H1 (cell line): ENCODE results near the gene FAM161A. TPM values are rescaled to one million over a fixed set of nuclear protein-coding genes. Genes with fewer than 3 reads are reported as not detected.

ENCODE experiments used
- CEBPB ChIP-seq: IDR thresholded peaks from 2 replicates; pipeline ENCODE4 v1.6.1; 2012; ENCODE audit warnings: low read depth, low read length
- CTBP2 ChIP-seq: IDR thresholded peaks from 2 replicates; pipeline ENCODE4 v1.7.0; 2011; ENCODE audit warnings: borderline replicate concordance, mild to moderate bottlenecking, moderate library complexity, mixed read lengths, low read length; ENCODE audit not compliant: insufficient read depth, insufficient read length
- EZH2 ChIP-seq: fragments of 200-600 bp; sonication (generic); IDR thresholded peaks from 2 replicates; pipeline ENCODE4 v1.7.1; 2012; ENCODE audit warnings: low read depth, mild to moderate bottlenecking, moderate library complexity, low read length, inconsistent platforms; ENCODE audit not compliant: severe bottlenecking
- KDM4A ChIP-seq: IDR thresholded peaks from one replicate; pipeline ENCODE4 v1.7.1; 2012; ENCODE audit warnings: low read depth, mild to moderate bottlenecking, moderate library complexity, low read length, inconsistent platforms; ENCODE audit not compliant: severe bottlenecking
- NANOG ChIP-seq: IDR thresholded peaks from 2 replicates; pipeline ENCODE4 v1.6.1; 2011; ENCODE audit warnings: low read length, low read depth, mild to moderate bottlenecking, inconsistent platforms; ENCODE audit not compliant: insufficient read depth, poor library complexity, severe bottlenecking
- NRF1 ChIP-seq: IDR thresholded peaks from 2 replicates; pipeline ENCODE4 v1.6.1; 2011; ENCODE audit warnings: mild to moderate bottlenecking, low read depth, low read length, improper control_type of control experiment
- PHF8 ChIP-seq: fragments of 200-600 bp; sonication (generic); conservative IDR thresholded peaks from 2 replicates; pipeline ENCODE4 v1.7.1; 2012; ENCODE audit warnings: low read depth, mild to moderate bottlenecking, inconsistent platforms, low read length, moderate library complexity
- POLR2AphosphoS5 ChIP-seq: IDR thresholded peaks from 2 replicates; pipeline ENCODE4 v1.6.1; 2011; ENCODE audit warnings: low read depth, low read length
- RBBP5 ChIP-seq: IDR thresholded peaks from 2 replicates; pipeline ENCODE4 v1.7.1; 2012; ENCODE audit warnings: low read depth, mild to moderate bottlenecking, inconsistent platforms, low read length, moderate library complexity, borderline replicate concordance
- SAP30 ChIP-seq: fragments of 300-600 bp; sonication (generic); IDR thresholded peaks from 2 replicates; pipeline ENCODE4 v1.7.1; 2012; ENCODE audit warnings: low read length, moderate library complexity, mild to moderate bottlenecking, inconsistent platforms; ENCODE audit not compliant: insufficient read depth, insufficient replicate concordance
- SIN3A ChIP-seq, 2 experiments: IDR thresholded peaks in 1 of 2; conservative IDR thresholded peaks in 1 of 2; 2 replicates each; pipeline ENCODE4 v1.6.1; 2011 to 2012; ENCODE audit warnings: low read length in 2 of 2, improper control_type of control experiment in 1 of 2, low read depth in 1 of 2, mild to moderate bottlenecking in 1 of 2
- TAF1 ChIP-seq: IDR thresholded peaks from 2 replicates; pipeline ENCODE4 v1.6.1; 2011; ENCODE audit warnings: mild to moderate bottlenecking, low read depth, low read length
- TAF7 ChIP-seq: optimal IDR thresholded peaks from 2 replicates; pipeline ENCODE3; 2011; ENCODE audit warnings: low read depth, mild to moderate bottlenecking, inconsistent platforms, low read length, moderate library complexity, borderline replicate concordance
- polyA plus RNA-seq, 7 experiments: library from polyadenylated mRNA; depleted of rRNA in 3 of 7; stranded (reverse) in 5 of 7; unstranded in 2 of 7; fragments of >200 nt in 5 of 7; fragments of 200-250 nt in 2 of 7; gene quantifications; 1 replicate in 5 of 7; 2 replicates in 1 of 7; 4 replicates in 1 of 7; pipeline versions ENCODE4 v1.2.1 to v1.2.3, GENCODE V29; 2011 to 2013; ENCODE audit warnings: missing spikeins in 2 of 7, mixed read lengths in 2 of 7
- total RNA-seq: library from RNA; stranded (reverse); fragmentation: NEBNext Ultra II Directional; extraction: Animal tissue kit (Norgen Biotek cat#: 25700); gene quantifications from 2 replicates; pipeline ENCODE4 v1.2.1, GENCODE V29; 2021
- TF ChIP-seq, protein P1 (sequence below): IDR thresholded peaks from 2 replicates; pipeline ENCODE4 v1.6.1; 2011; ENCODE audit warnings: low read length, improper control_type of control experiment

Gene FAM161A
- total and polyA plus RNA-seq, 2 of the 8 experiments (the other 6 are each of a cell fraction or from before 2014, with no cell fraction given): 1.6 to 9.7 TPM

DNA sequence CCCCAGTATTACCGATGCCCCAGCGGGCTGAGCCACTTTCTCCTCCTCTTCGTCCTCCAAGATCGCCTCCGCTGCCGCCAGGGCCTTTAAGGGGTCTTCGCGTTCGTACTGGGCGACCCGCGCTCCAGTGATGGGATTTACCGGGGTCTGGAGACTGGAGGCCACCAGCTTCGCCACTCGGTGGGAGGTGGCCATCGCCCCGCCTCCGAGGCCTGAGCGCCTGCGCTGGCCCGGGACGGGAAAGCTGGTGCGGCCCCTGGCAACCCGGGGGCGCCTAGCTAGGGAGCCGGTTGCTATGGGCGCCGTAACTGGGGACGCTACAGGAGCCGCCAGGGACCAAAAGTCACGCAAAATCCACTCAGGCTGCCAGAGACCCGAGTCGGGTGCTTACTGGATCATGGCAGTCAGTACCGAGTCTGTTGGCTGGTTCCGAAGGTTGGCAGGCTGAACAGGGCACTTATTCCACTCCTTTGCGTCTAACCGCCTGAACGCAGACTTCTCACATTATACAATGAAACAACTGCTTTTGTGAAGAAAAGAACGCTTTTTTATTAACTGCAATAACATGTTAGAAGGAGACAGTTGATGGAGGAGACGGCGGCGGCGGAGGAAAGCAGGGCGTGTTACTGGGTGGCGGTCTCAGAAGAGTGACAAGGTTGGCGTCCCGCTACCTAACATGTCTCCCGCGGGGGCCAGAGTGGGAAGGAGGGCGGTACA, at the start of gene FAM161A (continued):
- TF ChIP-seq SAP30: peak; percentile 100
- no peak for TF ChIP-seq CEBPB
- peak; percentile 91 for TF ChIP-seq KDM4A
- TF ChIP-seq CTBP2: peak; percentile 6
- TF ChIP-seq RBBP5: peak; percentile 61; the same call in 1 of the 2 replicates
- no peak for TF ChIP-seq NANOG
- peak; percentile 74 for TF ChIP-seq PHF8
- peak; percentile 58 for TF ChIP-seq NRF1
- TF ChIP-seq POLR2AphosphoS5: peak; percentile 42; the same call in 1 of the 2 replicates
- peak; percentile 98 to 100 for TF ChIP-seq SIN3A (conservative IDR thresholded peaks at IDR 0.05 in 1 of 2, IDR thresholded peaks at IDR 0.05 in 1 of 2; ENCODE audit: low read depth in 1 of 2, low read length in 2 of 2)
- peak; percentile 56; the same call in 1 of the 2 replicates for TF ChIP-seq TAF1
- peak; percentile 63 for TF ChIP-seq TAF7
- TF ChIP-seq EZH2: no peak
- TF ChIP-seq, protein P1, sequence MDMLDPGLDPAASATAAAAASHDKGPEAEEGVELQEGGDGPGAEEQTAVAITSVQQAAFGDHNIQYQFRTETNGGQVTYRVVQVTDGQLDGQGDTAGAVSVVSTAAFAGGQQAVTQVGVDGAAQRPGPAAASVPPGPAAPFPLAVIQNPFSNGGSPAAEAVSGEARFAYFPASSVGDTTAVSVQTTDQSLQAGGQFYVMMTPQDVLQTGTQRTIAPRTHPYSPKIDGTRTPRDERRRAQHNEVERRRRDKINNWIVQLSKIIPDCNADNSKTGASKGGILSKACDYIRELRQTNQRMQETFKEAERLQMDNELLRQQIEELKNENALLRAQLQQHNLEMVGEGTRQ: no peak
